Activated naive CD8-positive, alpha-beta T cell treated with anti-CD3 and anti-CD28 coated beads, Interleukin-2, amount 50 U/mL, for 16 hours (primary cell): ENCODE data around the gene PHLDB2.

Source experiments
- DNase-seq: peaks from one replicate; pipeline ENCODE4 v3.0.0-alpha.2; 2020; ENCODE audit warnings: low read depth, low spot score

Gene PHLDB2

GRCh38 chr3:112019716-112020115, 160.7 kb downstream of the PHLDB2 start:
- DNase-seq, result no peak

- DNase-seq, result no peak
Measured at GRCh38 chr3:112020674-112021085, 161.6 kb downstream of the PHLDB2 start.
